B cell (primary cell): ENCODE results near the gene NDUFB7. TPM values are rescaled to one million over a fixed set of nuclear protein-coding genes. Genes with fewer than 3 reads are reported as not detected.

Source experiments
- ATAC-seq: fragments of 200-7000 bp; cut with Tn5 transposase; one replicate; pipeline ENCODE4 v1.10.0; 2021; ENCODE audit warnings: low read depth, mild to moderate bottlenecking, moderate number of reproducible peaks, moderate library complexity
- CTCF ChIA-PET: fragments of 350-600 bp; sonication (Branson Sonifier 250); formaldehyde crosslinking; loops from one replicate; lab custom pipeline; 2021; ENCODE audit warnings: antibody characterized with exemption, inconsistent platforms; lab: Charles Lee
- POLR2A ChIA-PET: fragments of 350-600 bp; sonication (Branson Sonifier 250); formaldehyde crosslinking; loops from one replicate; lab custom pipeline; 2021; ENCODE audit warnings: antibody characterized with exemption; lab: Charles Lee
- DNase-seq: peaks from one replicate; pipeline ENCODE4 v3.0.0; 2013
- H2AFZ ChIP-seq: 2 replicates; pipeline ENCODE4 v1.6.1; 2012; ENCODE audit warnings: mild to moderate bottlenecking, low read depth, low read length; ENCODE audit not compliant: insufficient read depth, poor library complexity, severe bottlenecking
- H3K27ac ChIP-seq, 2 donors: 1 replicate in 1 of 2; 2 replicates in 1 of 2; pipeline ENCODE4 v1.5.1; 2012 to 2013; ENCODE audit warnings: low read length in 2 of 2, mild to moderate bottlenecking in 2 of 2, moderate library complexity in 1 of 2
- H3K27me3 ChIP-seq, 4 experiments: fragments of 200-600 bp in 1 of 4; sonication (generic) in 1 of 4; replicated peaks in 1 of 4; 1 replicate in 2 of 4; 2 replicates in 2 of 4; pipeline versions ENCODE4 v1.6.1 to v1.7.0; 2013 to 2016; ENCODE audit warnings: low read length in 3 of 4, mild to moderate bottlenecking in 2 of 4, mixed read lengths in 1 of 4, moderate library complexity in 1 of 4; ENCODE audit not compliant: insufficient read depth in 4 of 4, control insufficient read depth in 3 of 4; ENCODE audit errors: control extremely low read depth in 1 of 4
- H3K36me3 ChIP-seq, 2 experiments: replicated peaks in 1 of 2; 1 replicate in 1 of 2; 2 replicates in 1 of 2; pipeline versions ENCODE4 v1.6.1 to v1.7.1; 2013; ENCODE audit warnings: low read length in 1 of 2; ENCODE audit not compliant: insufficient read depth in 2 of 2, control insufficient read depth in 1 of 2; ENCODE audit errors: control extremely low read depth in 1 of 2, extremely low read depth in 1 of 2
- H3K4me1 ChIP-seq, 2 donors: fragments of 200-600 bp in 1 of 2; sonication (generic) in 1 of 2; 1 replicate in 1 of 2; 2 replicates in 1 of 2; pipeline versions ENCODE4 v1.5.1 to v1.6.1; 2013 to 2017; ENCODE audit warnings: low read length in 2 of 2; ENCODE audit not compliant: control insufficient read depth in 2 of 2, insufficient read depth in 2 of 2
- H3K4me2 ChIP-seq: replicated peaks from 2 replicates; pipeline ENCODE3; 2012; ENCODE audit warnings: mild to moderate bottlenecking, low read depth, low read length; ENCODE audit not compliant: poor library complexity, severe bottlenecking
- H3K4me3 ChIP-seq, 5 experiments: fragments of 200-600 bp in 1 of 5; sonication (generic) in 1 of 5; 1 replicate in 3 of 5; 2 replicates in 2 of 5; pipeline versions ENCODE4 v1.5.1 to v1.7.0; 2011 to 2016; ENCODE audit warnings: low read length in 4 of 5, mild to moderate bottlenecking in 4 of 5, low read depth in 2 of 5, control low read depth in 1 of 5, moderate library complexity in 1 of 5; ENCODE audit not compliant: insufficient read depth in 1 of 5; ENCODE audit errors: control extremely low read depth in 1 of 5, extremely low read depth in 1 of 5
- H3K79me2 ChIP-seq: fragments of 200-600 bp; sonication (generic); one replicate; pipeline ENCODE4 v1.6.0; 2016; ENCODE audit warnings: low read length; ENCODE audit not compliant: control insufficient read depth, insufficient read depth
- H3K9ac ChIP-seq: fragments of 200-600 bp; sonication (generic); 2 replicates; pipeline ENCODE4 v1.6.1; 2017; ENCODE audit warnings: mild to moderate bottlenecking, low read length, moderate library complexity
- H3K9me3 ChIP-seq, 3 donors: one replicate each; pipeline versions ENCODE4 v1.6.1 to v1.7.1; 2013; ENCODE audit warnings: low read length in 2 of 3; ENCODE audit not compliant: control insufficient read depth in 2 of 3, insufficient read depth in 1 of 3; ENCODE audit errors: control extremely low read depth in 1 of 3
- H4K20me1 ChIP-seq: 2 replicates; pipeline ENCODE4 v1.6.0; 2012; ENCODE audit warnings: mild to moderate bottlenecking, low read length; ENCODE audit not compliant: insufficient read depth, control insufficient read depth, poor library complexity, severe bottlenecking
- H3K27ac Mint-ChIP-seq: one replicate; pipeline ENCODE4 v1.8.0; 2021; ENCODE audit warnings: mixed read lengths
- H3K27me3 Mint-ChIP-seq: one replicate; pipeline ENCODE4 v1.8.0; 2021; ENCODE audit warnings: mixed read lengths
- H3K4me1 Mint-ChIP-seq: one replicate; pipeline ENCODE4 v1.8.0; 2021; ENCODE audit warnings: mixed read lengths
- H3K4me3 Mint-ChIP-seq: one replicate; pipeline ENCODE4 v1.8.0; 2021; ENCODE audit warnings: mixed read lengths
- H3K9me3 Mint-ChIP-seq: one replicate; pipeline ENCODE4 v1.8.0; 2022; ENCODE audit warnings: mixed read lengths; ENCODE audit not compliant: insufficient read depth
- CTCF ChIP-seq: fragments of 200-600 bp; IDR thresholded peaks from one replicate; pipeline ENCODE4 v1.8.0; 2022; ENCODE audit warnings: antibody characterized with exemption, mild to moderate bottlenecking
- EZH2 ChIP-seq: IDR thresholded peaks from 2 replicates; pipeline ENCODE4 v1.6.1; 2012; ENCODE audit warnings: borderline replicate concordance, low read depth, mild to moderate bottlenecking, moderate library complexity, low read length; ENCODE audit not compliant: insufficient read depth, poor library complexity, severe bottlenecking
- WGBS: methylation state at CpG from one replicate; pipeline ENCODE4 v1.1.5; 2013; ENCODE audit warnings: missing lambda C conversion rate; ENCODE audit not compliant: insufficient coverage; 5-methylcytosine and 5-hydroxymethylcytosine counted together
- intact Hi-C: fragments of 100-400 bp; cut with micrococcal nuclease; formaldehyde crosslinking; loops from one replicate; pipeline ENCODE4 v1.10.0; 2022
- polyA plus RNA-seq: library from polyadenylated mRNA; depleted of rRNA; stranded (reverse); fragments of >200 nt; gene quantifications from 2 replicates; pipeline ENCODE4 v1.2.3, GENCODE V29; 2012
- total RNA-seq, 2 donors: library from RNA; stranded (reverse); fragments of 120-200 nt in 1 of 2; gene quantifications; 1 replicate in 1 of 2; 2 replicates in 1 of 2; pipeline versions ENCODE4 v1.2.3 to v1.2.4, GENCODE V29; 2013 to 2022

NDUFB7 gene
- total and polyA plus RNA-seq, 2 donors (not counting 1 experiment from before 2014, with no cell fraction given), result 71.5 to 168 TPM

- TF ChIP-seq EZH2 (no peak), CTCF (no peak)
- intact Hi-C loops, result no loop called here
- ATAC-seq, result peak; percentile 21
These were observed 34.8 kb downstream of the NDUFB7 start for GRCh38 chr19:14536926-14537692.

GRCh38 chr19:14533450-14533849 lies 38.4 kb downstream of the NDUFB7 start:
- Histone ChIP-seq H4K20me1 (peaks cover 40% of the 10 kb centered on the region), H3K4me1 (peaks cover 13 to 20% of the 10 kb centered on the region in 2 donors), H3K27ac (no peak overlapping the region), H3K36me3 (peaks cover 1 to 5% of the 10 kb centered on the region in 2 experiments), H3K9me3 (no peaks in the 10 kb centered on the region), H2AFZ (no peak overlapping the region), H3K4me3 (no peak overlapping the region), H3K79me2 (peaks cover 82% of the 10 kb centered on the region), H3K27me3 (no peaks in the 10 kb centered on the region), H3K9ac (no peak overlapping the region), H3K4me2 (no peak overlapping the region)
- ATAC-seq (no peak), DNase-seq (no peak)
- no peaks in the 10 kb centered on the region for H3K9me3 Mint-ChIP-seq
- intact Hi-C loops, result no loop called here
- H3K27me3 Mint-ChIP-seq, result no peaks in the 10 kb centered on the region
- CTCF ChIA-PET, result interaction anchor here (0.6 to 2.9 kb wide), 3 partner anchors 17 to 102 kb away, joined by 3 to 14 read pairs (median 3); no protein-coding TSS in a partner anchor
- peaks cover 38% of the 10 kb centered on the region for H3K4me1 Mint-ChIP-seq
- POLR2A ChIA-PET, result no interaction called here
- TF ChIP-seq EZH2 (no peak), CTCF (no peak)
- 100% methylated on average over 1 of the region's 5 CpGs for WGBS
- no peak overlapping the region for H3K4me3 Mint-ChIP-seq
- no peak overlapping the region for H3K27ac Mint-ChIP-seq

More at GRCh38 chr19:14536926-14537692, 34.8 kb downstream of the NDUFB7 start:
- Histone ChIP-seq H3K4me2 (no peak overlapping the region), H3K4me3 (no peak overlapping the region), H4K20me1 (peaks cover 30% of the 10 kb centered on the region), H3K4me1 (peaks cover 0 to 1% of the 10 kb centered on the region in 2 donors), H3K9me3 (no peaks in the 10 kb centered on the region), H3K36me3 (peaks cover 1 to 5% of the 10 kb centered on the region in 2 experiments), H3K27ac (no peak overlapping the region), H3K79me2 (peaks cover 85% of the 10 kb centered on the region), H3K27me3 (no peaks in the 10 kb centered on the region), H2AFZ (no peak overlapping the region), H3K9ac (no peak overlapping the region)
- H3K4me3 Mint-ChIP-seq, result no peak overlapping the region
- DNase-seq, result no peak
- no peaks in the 10 kb centered on the region for H3K27me3 Mint-ChIP-seq
- no peaks in the 10 kb centered on the region for H3K9me3 Mint-ChIP-seq
- POLR2A ChIA-PET, result no interaction called here
- no peak overlapping the region for H3K27ac Mint-ChIP-seq
- 50% methylated on average over 11 of the region's 24 CpGs for WGBS
- peaks cover 26% of the 10 kb centered on the region for H3K4me1 Mint-ChIP-seq
- CTCF ChIA-PET, result interaction anchor here (0.7 to 1.0 kb wide), 2 partner anchors 14 to 27 kb away, joined by 3 read pairs; no protein-coding TSS in a partner anchor
